Loucy (cell line): ENCODE results near the gene DCLK2.

Experiments
- H2AFZ ChIP-seq: fragments of 200-600 bp; sonication (generic); 2 replicates; pipeline ENCODE4 v1.6.0; 2016; ENCODE audit warnings: antibody characterized with exemption, mild to moderate bottlenecking, low read length, moderate library complexity
- H3F3A ChIP-seq: fragments of 200-600 bp; 2 replicates; pipeline ENCODE4 v1.6.0; 2016; ENCODE audit warnings: antibody characterized with exemption, low read depth, mild to moderate bottlenecking
- H3K27me3 ChIP-seq: fragments of 200-600 bp; sonication (generic); 2 replicates; pipeline ENCODE4 v1.6.1; 2014; ENCODE audit warnings: low read length, mild to moderate bottlenecking; ENCODE audit not compliant: insufficient read depth, poor library complexity, severe bottlenecking
- H3K36me3 ChIP-seq: fragments of 200-600 bp; sonication (generic); 2 replicates; pipeline ENCODE4 v1.6.1; 2016; ENCODE audit warnings: low read length; ENCODE audit not compliant: insufficient read depth
- H3K4me1 ChIP-seq: fragments of 200-600 bp; sonication (generic); 2 replicates; pipeline ENCODE4 v1.5.1; 2014; ENCODE audit warnings: low read length, mild to moderate bottlenecking; ENCODE audit not compliant: insufficient read depth, poor library complexity, severe bottlenecking
- H3K4me2 ChIP-seq: fragments of 200-600 bp; sonication (generic); 2 replicates; pipeline ENCODE4 v1.6.0; 2014; ENCODE audit warnings: antibody characterized with exemption, low read length, low read depth, mild to moderate bottlenecking; ENCODE audit not compliant: poor library complexity, severe bottlenecking
- H3K4me3 ChIP-seq: fragments of 200-600 bp; sonication (generic); 2 replicates; pipeline ENCODE4 v1.5.1; 2014; ENCODE audit warnings: low read length, mild to moderate bottlenecking, mixed read lengths; ENCODE audit not compliant: poor library complexity, severe bottlenecking
- H3K79me2 ChIP-seq: fragments of 200-600 bp; sonication (generic); 2 replicates; pipeline ENCODE4 v1.6.1; 2014; ENCODE audit warnings: low read length; ENCODE audit not compliant: insufficient read depth
- H3K9ac ChIP-seq: fragments of 200-600 bp; sonication (generic); 2 replicates; pipeline ENCODE4 v1.6.0; 2014; ENCODE audit warnings: mild to moderate bottlenecking, low read depth, low read length, moderate library complexity; ENCODE audit not compliant: poor library complexity, severe bottlenecking
- H3K9me2 ChIP-seq: fragments of 200-600 bp; sonication (generic); replicated peaks from 2 replicates; pipeline ENCODE4 v1.6.1; 2016; ENCODE audit warnings: low read depth, low read length, mixed read lengths
- H3K9me3 ChIP-seq: fragments of 200-600 bp; sonication (generic); 2 replicates; pipeline ENCODE4 v1.6.1; 2014; ENCODE audit warnings: mild to moderate bottlenecking, antibody characterized with exemption, low read length, low read depth; ENCODE audit not compliant: insufficient read depth
- H4K20me1 ChIP-seq: fragments of 200-600 bp; sonication (generic); 2 replicates; pipeline ENCODE4 v1.6.0; 2014; ENCODE audit warnings: antibody characterized with exemption, low read length, mild to moderate bottlenecking; ENCODE audit not compliant: insufficient read depth, poor library complexity, severe bottlenecking
- EZH2phosphoT487 ChIP-seq: fragments of 200-600 bp; IDR thresholded peaks from 2 replicates; pipeline ENCODE4 v1.6.1; 2018; ENCODE audit warnings: antibody characterized with exemption, mild to moderate bottlenecking, moderate library complexity, borderline replicate concordance
- TF ChIP-seq, protein P1 (sequence below): fragments of 200-600 bp; sonication (generic); conservative IDR thresholded peaks from 2 replicates; pipeline ENCODE4 v1.5.1; 2014; ENCODE audit warnings: mild to moderate bottlenecking, antibody characterized with exemption, low read length

Gene DCLK2

DNA sequence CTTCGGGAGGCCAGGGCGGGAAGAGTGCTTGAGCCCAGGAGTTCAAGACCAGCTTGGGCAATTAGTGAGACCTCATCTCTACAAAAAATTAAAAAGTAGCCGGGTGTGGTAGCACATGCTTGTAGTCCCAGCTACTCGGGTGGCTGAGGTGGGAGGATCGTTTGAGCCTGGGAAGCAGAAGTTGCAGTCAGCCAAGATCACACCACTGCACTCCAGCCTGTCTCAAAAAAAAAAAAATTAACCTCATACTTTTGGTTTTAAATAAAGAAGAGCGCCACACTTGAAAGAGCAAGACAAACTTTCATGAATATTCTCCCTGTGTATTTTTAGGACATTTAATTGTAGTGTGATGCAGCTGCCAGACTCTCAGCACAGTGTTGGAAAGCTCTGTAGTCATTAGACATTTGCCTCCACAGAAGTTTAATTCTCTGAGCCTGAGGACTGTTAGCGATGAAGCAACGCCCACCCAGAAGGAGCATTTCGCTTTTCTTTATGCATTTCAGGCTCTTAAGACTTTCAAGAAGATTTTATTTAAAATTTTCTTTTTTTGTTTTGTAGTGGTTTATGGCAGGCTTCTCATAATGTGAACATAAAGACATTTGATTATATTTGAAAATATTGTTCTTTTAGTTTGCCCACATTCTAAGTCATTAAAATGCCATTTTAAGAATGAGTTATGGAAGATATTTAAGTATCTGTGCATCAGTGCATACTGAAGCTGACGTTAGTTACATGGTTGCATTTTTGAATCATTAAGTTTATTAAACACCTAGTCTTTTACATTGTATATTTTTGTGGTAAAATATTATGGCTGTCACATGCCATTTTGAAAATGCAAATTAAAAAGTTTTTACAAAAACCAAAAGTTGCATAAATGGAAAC lies 45.8 kb downstream of the DCLK2 start:
- no peaks in the 10 kb centered on the region for H3K9me2 ChIP-seq
- no peaks in the 10 kb centered on the region for H3K79me2 ChIP-seq
- H3K9ac ChIP-seq: no peak overlapping the region
- H3K4me3 ChIP-seq: no peak overlapping the region
- H3K9me3 ChIP-seq: no peaks in the 10 kb centered on the region; the same call in 1 of the 2 replicates
- no peaks in the 10 kb centered on the region for H3K4me1 ChIP-seq
- H3K27me3 ChIP-seq: no peaks in the 10 kb centered on the region
- no peak overlapping the region for H2AFZ ChIP-seq
- H3F3A ChIP-seq: no peaks in the 10 kb centered on the region
- H3K36me3 ChIP-seq: no peaks in the 10 kb centered on the region
- no peaks in the 10 kb centered on the region for H4K20me1 ChIP-seq
- no peak overlapping the region for H3K4me2 ChIP-seq
- no peak for TF ChIP-seq EZH2phosphoT487
- TF ChIP-seq, protein P1, sequence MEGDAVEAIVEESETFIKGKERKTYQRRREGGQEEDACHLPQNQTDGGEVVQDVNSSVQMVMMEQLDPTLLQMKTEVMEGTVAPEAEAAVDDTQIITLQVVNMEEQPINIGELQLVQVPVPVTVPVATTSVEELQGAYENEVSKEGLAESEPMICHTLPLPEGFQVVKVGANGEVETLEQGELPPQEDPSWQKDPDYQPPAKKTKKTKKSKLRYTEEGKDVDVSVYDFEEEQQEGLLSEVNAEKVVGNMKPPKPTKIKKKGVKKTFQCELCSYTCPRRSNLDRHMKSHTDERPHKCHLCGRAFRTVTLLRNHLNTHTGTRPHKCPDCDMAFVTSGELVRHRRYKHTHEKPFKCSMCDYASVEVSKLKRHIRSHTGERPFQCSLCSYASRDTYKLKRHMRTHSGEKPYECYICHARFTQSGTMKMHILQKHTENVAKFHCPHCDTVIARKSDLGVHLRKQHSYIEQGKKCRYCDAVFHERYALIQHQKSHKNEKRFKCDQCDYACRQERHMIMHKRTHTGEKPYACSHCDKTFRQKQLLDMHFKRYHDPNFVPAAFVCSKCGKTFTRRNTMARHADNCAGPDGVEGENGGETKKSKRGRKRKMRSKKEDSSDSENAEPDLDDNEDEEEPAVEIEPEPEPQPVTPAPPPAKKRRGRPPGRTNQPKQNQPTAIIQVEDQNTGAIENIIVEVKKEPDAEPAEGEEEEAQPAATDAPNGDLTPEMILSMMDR: no peak

GRCh38 chr4:150126201-150126863 lies 48.1 kb downstream of the DCLK2 start:
- no peak overlapping the region for H3K4me2 ChIP-seq
- H3K9me3 ChIP-seq: no peaks in the 10 kb centered on the region; the same call in 1 of the 2 replicates
- no peaks in the 10 kb centered on the region for H3K27me3 ChIP-seq
- no peaks in the 10 kb centered on the region for H4K20me1 ChIP-seq
- no peaks in the 10 kb centered on the region for H3F3A ChIP-seq
- H3K9me2 ChIP-seq: no peaks in the 10 kb centered on the region
- TF ChIP-seq, protein P1: no peak
- TF ChIP-seq EZH2phosphoT487: no peak
- no peak overlapping the region for H3K4me3 ChIP-seq
- no peaks in the 10 kb centered on the region for H3K79me2 ChIP-seq
- H2AFZ ChIP-seq: no peak overlapping the region
- no peaks in the 10 kb centered on the region for H3K36me3 ChIP-seq
- no peak overlapping the region for H3K9ac ChIP-seq
- H3K4me1 ChIP-seq: no peaks in the 10 kb centered on the region

DNA sequence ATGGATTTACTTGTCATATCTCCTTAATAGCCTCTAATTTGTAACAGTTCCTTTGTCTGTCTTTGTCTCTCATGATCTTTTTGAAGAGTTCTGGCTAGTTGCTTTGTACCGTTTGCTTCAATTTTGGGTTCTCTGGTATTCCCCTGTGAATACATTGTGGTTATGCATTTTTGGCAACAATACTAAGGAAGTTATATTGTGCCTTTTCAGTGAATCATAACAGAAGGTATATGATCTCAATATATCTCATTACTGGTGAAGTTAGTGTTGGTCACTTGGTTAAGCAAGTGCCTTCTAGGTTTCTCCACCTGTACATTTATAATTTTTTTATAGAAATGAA lies 48.6 kb downstream of the DCLK2 start:
- H3K9ac ChIP-seq: no peak overlapping the region
- H3K79me2 ChIP-seq: no peaks in the 10 kb centered on the region
- H4K20me1 ChIP-seq: no peaks in the 10 kb centered on the region
- H3K27me3 ChIP-seq: no peaks in the 10 kb centered on the region
- no peaks in the 10 kb centered on the region for H3K36me3 ChIP-seq
- no peak overlapping the region for H3K4me3 ChIP-seq
- TF ChIP-seq, protein P1: no peak
- no peak for TF ChIP-seq EZH2phosphoT487
- no peaks in the 10 kb centered on the region for H3K9me3 ChIP-seq
- H2AFZ ChIP-seq: no peak overlapping the region
- H3F3A ChIP-seq: no peaks in the 10 kb centered on the region
- no peaks in the 10 kb centered on the region for H3K9me2 ChIP-seq
- H3K4me2 ChIP-seq: no peak overlapping the region
- no peaks in the 10 kb centered on the region for H3K4me1 ChIP-seq
